HG03354 (cell line): ENCODE data around the gene RTN4R.

Experiments
- ATAC-seq: cut with Tn5 transposase; IDR thresholded peaks from one replicate; pipeline ENCODE4 v1.9.1; 2021; ENCODE audit warnings: mild to moderate bottlenecking; ENCODE audit not compliant: unreplicated experiment, poor library complexity, severe bottlenecking

RTN4R gene

GRCh38 chr22:20223421-20224255 is 44.5 kb downstream of the RTN4R start:
- ATAC-seq = no peak

DNA sequence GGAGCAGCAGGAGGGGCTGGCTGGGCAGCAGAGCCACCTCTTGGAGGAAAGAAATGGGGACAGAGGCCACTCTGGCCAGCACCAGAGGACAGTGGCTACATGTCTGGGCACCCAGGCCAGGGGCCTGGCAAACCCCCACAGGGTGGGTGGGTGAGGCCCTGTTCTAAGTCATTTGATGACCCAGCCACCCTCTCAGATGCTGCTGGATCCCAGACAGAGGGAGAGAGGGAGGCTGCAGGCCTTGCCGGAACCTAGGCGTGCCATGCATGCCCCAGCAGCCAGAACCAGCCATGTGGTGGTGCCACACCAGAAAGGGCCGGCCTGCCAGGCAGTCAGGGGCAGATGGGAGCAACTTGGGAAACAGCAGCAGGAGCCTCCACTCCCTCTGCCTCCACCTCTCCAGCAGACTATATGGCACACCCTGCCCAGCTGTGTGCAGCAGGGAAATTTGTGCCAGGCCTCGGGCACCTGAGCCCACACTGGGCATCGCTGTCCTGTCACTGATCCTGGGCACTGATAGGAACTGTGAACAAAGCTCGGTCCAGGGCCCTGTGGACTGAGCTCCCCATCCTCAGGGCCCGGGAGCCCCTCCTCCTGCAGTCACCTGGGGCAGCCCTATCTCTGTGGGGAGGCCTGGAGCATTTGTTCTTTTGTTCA is 45.2 kb downstream of the RTN4R start:
- no peak for ATAC-seq

DNA sequence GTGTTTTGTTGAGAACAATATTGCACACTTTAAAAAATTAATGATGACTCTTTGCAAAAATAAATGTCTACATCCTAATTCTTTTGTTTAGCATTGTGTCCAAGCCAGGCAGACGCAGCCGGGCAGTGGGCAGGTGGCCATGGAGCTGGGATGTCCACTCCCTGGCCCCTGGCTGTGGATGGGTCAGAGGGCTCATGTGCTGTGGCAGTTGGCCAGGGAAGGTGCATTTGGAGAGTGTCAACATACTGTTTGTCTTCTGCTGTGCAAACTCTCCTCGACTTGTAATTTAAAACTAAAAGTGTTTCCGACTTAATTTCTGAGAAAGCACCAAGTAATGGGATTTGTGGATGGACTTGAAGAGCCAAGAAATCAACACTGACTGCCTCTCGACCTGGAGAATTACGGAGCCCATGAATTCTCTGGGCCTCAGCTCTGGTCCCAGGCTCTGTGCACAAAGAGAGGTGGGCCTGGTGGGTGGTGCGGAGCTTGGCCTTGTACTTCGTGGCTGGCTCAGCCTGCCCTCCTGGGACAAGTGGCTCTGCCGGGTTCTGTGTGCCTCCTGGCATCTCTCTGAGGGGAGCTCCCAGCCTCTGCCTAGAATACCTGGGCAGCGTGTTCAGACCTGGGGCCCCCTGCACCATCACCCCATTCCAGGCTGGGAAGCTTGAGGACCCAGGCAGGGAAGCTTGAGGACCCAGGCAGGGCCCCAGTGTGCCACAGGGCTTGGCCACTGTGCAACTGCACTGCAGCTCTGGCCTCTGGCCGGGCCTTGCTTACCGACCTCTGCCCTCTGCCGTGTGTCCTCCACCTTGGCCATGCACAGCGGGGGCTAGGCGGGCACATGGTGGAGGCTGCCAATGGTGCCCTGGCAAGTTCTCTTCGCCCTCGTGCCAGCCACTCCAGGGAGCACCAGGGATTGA is 46.4 kb downstream of the RTN4R start:
- ATAC-seq = no peak

GRCh38 chr22:20220629-20221026 is 47.5 kb downstream of the RTN4R start:
- no peak for ATAC-seq

- no peak for ATAC-seq
These were observed 48.2 kb downstream of the RTN4R start for GRCh38 chr22:20219667-20220628.

GRCh38 chr22:20218987-20219386 is 49.1 kb downstream of the RTN4R start:
- no peak for ATAC-seq

DNA sequence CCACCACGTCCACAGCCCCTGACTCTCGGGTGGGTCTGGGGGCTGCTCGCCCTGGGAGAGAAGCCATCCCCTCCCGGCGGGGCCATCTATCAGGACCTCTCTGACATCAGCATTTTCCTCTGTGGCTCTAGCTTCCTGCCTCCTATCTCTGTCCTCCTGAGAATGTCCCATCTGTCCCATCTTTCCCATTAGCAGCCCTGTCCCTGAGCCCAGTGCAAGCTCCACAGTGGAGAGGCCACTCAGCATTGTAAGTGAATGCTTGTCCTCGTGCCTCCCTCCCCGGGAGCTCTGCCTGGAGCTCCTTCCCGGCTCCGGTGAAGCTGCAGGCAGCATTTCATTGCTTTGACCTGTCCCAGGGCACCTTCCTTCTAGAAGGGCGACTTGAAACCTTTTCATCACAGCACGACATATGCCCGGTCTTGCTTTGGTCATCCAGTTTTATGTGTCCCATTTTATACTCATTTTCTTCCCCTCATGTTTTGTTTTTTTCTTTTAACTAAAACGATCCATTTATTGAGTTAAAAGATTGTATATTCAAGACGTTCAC is 49.7 kb downstream of the RTN4R start:
- no peak for ATAC-seq

GRCh38 chr22:20217563-20217962 is 50.6 kb downstream of the RTN4R start:
- no peak for ATAC-seq

- ATAC-seq = no peak
These were observed 51.1 kb downstream of the RTN4R start for GRCh38 chr22:20216863-20217499.

- no peak for ATAC-seq
These were observed 52.4 kb downstream of the RTN4R start for GRCh38 chr22:20215742-20216141.

DNA sequence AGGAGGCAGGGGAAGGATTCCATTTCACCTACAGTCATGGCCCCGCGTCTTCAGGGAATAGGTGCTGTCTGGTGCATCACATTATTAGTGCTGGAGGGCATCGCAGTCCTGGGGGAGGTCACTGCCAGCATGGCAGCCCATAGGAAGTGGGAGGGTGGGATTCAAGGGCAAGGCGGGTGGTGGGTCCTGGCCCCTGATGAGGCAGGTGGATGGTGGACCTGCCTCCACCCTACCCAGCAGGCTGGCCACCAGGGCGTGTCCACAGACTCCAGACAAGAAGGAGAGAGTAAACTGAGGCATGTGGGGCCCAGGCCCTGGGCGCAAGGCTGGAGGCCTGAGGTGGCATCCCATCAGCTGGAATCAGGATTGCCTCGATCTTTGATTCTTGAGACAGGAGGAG is 53.3 kb downstream of the RTN4R start:
- no peak for ATAC-seq

GRCh38 chr22:20213833-20214708 is 54.0 kb downstream of the RTN4R start:
- no peak for ATAC-seq

DNA sequence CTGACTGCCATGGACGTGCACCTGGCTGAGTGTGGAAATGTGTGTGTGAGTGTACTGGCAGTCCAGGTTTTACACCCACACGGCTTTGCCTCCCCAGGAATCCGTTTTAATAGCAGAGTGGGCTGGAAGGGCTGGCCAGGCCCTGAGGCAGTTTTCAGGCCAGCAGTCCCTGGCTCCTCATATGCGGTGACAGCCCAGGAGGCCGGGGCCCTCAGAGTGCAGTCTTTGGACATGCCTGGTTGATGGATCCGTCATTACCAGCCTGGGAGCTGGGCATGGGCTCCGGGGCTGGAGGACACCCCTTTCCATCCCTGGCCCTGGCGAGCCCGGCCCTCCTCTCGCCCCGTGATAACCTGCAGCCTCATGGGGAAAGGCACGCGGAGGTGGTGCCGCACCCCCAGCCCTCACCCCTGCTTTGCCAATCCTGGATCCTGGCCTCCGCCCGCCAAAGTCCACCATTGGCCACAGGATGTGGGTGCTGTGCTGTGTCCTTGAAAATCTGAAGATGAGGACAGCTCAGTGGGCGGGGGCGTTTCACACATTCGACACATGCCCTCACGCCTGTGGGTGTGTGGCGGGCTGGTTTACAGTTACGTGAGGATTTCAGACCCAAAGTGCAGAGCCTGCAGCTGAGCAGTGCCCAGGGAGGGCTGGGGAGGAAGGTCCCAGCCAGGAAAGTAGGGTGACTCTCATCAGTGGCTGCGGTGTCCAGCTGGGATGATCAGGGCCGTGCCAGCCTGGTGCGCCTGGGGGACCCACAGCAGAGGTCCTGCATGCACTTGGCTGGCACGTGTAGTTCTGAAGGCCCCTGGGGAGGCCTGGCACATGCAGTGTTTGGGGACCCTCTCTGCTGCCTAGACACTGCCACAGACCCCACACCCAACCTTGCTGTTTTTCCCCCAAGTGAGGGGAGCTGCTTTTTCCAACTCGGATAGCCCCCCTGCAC is 55.1 kb downstream of the RTN4R start:
- ATAC-seq = no peak

- ATAC-seq = no peak
These were observed 55.9 kb downstream of the RTN4R start for GRCh38 chr22:20211997-20212753.

- no peak for ATAC-seq
These were observed 56.6 kb downstream of the RTN4R start for GRCh38 chr22:20211409-20211996.
